Right hindlimb (tissue), 1 donor: ENCODE results near the gene PCDH1.

Source experiments
- DNase-seq: peaks from one replicate; pipeline ENCODE4 v3.0.0-alpha.2; 2018

The PCDH1 gene

DNA sequence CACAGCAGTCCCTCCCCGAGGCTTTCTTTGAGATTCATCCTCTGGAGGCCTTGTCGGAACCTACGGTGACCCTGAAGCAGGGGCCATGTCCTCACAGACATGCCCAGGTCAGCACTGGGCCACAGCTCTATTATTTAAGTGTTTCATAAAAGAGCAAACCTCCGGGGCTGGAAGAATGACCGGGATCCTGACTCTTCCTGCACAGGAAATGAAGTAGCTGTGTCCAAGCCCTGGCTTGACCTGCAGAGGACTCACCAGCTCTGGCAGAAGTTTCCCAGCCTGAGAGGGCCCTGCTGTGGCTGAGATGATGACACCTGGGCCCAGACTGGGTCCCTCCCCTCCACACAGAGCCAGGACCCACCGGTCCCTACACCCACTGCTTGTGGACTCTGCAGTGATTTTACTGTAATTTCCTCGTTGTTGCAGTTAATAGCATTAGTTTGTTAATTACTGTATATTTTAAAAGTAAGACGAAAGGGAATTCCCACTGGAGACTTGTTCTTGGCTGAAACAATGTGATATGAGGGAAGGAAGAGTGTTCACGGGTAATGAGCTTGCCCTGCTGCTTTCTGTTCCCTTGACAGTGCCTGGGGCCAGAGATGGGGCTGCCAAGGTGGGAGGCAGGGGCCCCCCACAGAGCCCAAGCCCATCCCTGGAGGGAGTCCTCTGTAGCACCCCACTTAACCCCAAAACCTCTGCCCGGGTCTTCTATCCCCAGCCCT, 72.2 kb downstream of the PCDH1 start:
- peak; percentile 41 for DNase-seq

DNA sequence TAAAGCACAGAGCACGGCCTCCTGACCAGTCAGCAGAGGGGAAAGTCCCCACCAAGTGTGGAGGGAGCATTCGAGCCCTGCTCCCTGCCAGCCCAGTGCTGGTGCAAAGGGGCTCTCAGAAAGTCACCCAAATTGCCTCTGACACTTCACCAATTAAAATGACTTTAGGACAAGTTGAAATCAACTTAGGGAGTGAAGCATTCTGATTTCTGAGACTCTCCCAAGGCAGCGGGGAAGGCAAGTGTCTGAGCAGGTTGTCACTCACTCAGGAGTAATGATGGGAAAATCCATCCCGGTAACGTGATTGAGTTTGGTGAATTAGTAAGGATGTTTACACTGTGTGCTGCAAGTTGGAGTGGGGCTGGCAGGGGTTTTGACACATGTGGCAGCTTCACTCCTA, 73.7 kb downstream of the PCDH1 start:
- no peak for DNase-seq
